ENCODE data around the gene SEMA4F. TPM values are rescaled to one million over a fixed set of nuclear protein-coding genes. Genes with fewer than 3 reads are reported as not detected.

The SEMA4F gene
- total RNA-seq, 1 donor from 2014 or later: 12.4 TPM

- Mint-ChIP-seq H3K27ac (ENCODE audit: unreplicated experiment) (no peak overlapping the region), H3K4me1 (peaks cover 10% of the 10 kb centered on the region), H3K27me3 (ENCODE audit: low read depth) (no peaks in the 10 kb centered on the region), H3K9me3 (peaks cover 6% of the 10 kb centered on the region), H3K36me3 (ENCODE audit: low read depth) (peaks cover 18% of the 10 kb centered on the region), H3K4me3 (no peak overlapping the region)
- DNase-seq (ENCODE audit: low read depth, low spot score): no peak
- TF ChIP-seq CTCF (conservative IDR thresholded peaks at IDR 0.05): no peak
Observed at GRCh38 chr2:74682501-74682900, 28.5 kb downstream of the SEMA4F start.

GRCh38 chr2:74685408-74685807, 31.4 kb downstream of the SEMA4F start:
- H3K4me1 Mint-ChIP-seq: no peaks in the 10 kb centered on the region
- TF ChIP-seq CTCF (conservative IDR thresholded peaks at IDR 0.05): no peak
- DNase-seq (ENCODE audit: low read depth, low spot score): no peak
- peaks cover 3% of the 10 kb centered on the region for H3K27me3 Mint-ChIP-seq (ENCODE audit: low read depth)
- no peak overlapping the region for H3K4me3 Mint-ChIP-seq
- no peak overlapping the region for H3K27ac Mint-ChIP-seq (ENCODE audit: unreplicated experiment)
- H3K9me3 Mint-ChIP-seq: peaks cover 6% of the 10 kb centered on the region
- peaks cover 9% of the 10 kb centered on the region for H3K36me3 Mint-ChIP-seq (ENCODE audit: low read depth)

DNA sequence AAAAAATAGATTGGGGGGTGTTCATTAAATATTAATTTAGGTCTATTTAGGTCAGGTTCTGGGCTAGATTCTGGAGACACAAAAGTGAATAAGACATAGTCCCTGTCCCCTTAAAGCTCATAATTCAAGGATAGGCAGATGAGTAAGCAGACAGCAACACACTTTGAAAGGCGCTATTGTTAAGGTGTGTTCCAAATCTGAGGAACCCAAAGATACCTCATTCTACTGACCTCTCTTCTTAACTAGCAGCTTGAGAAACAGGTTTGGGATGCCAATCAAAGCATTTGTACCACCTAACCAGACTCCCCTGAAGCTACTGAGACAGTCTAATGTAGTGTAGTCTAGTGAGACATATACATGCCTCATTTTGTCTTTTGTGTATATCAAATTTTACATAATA, 34.8 kb downstream of the SEMA4F start:
- no peak for TF ChIP-seq CTCF (conservative IDR thresholded peaks at IDR 0.05)
- DNase-seq (ENCODE audit: low read depth, low spot score): no peak
- Mint-ChIP-seq H3K4me3 (no peak overlapping the region), H3K27ac (ENCODE audit: unreplicated experiment) (no peak overlapping the region), H3K36me3 (ENCODE audit: low read depth) (peaks cover 6% of the 10 kb centered on the region), H3K4me1 (no peaks in the 10 kb centered on the region), H3K27me3 (ENCODE audit: low read depth) (peaks cover 6% of the 10 kb centered on the region), H3K9me3 (peaks cover 6% of the 10 kb centered on the region)

GRCh38 chr2:74689671-74690070, 35.6 kb downstream of the SEMA4F start:
- Mint-ChIP-seq H3K4me1 (no peaks in the 10 kb centered on the region), H3K27ac (ENCODE audit: unreplicated experiment) (no peak overlapping the region), H3K4me3 (no peak overlapping the region), H3K27me3 (ENCODE audit: low read depth) (peaks cover 9% of the 10 kb centered on the region), H3K9me3 (peaks cover 6% of the 10 kb centered on the region), H3K36me3 (ENCODE audit: low read depth) (peaks cover 6% of the 10 kb centered on the region)
- TF ChIP-seq CTCF (conservative IDR thresholded peaks at IDR 0.05): no peak
- DNase-seq (ENCODE audit: low read depth, low spot score): no peak

DNA sequence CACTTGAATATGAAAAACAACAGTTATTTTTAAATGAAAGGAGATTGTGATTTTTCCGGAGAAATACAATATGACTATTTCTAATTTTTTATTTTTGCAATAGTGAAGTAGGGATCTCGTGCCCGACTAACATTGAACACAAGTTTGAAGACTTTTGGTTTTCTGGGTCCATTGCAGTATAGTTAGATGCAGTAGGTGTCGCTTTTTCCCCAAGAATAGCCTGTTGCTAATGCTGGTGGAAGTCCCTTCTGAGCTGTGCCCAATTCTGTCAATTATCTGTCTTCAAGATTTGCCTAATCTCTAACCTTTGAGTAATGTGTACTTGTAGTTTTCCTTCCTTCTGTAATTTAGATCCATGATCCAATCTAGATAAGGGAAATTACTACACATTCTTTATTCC, 36.5 kb downstream of the SEMA4F start:
- peak; percentile 41 for DNase-seq (ENCODE audit: low read depth, low spot score)
- peaks cover under 1% of the 10 kb centered on the region for H3K36me3 Mint-ChIP-seq (ENCODE audit: low read depth)
- no peaks in the 10 kb centered on the region for H3K4me1 Mint-ChIP-seq

More for the DNA sequence above, 36.5 kb downstream of the SEMA4F start:
- Mint-ChIP-seq H3K27me3 (ENCODE audit: low read depth) (peaks cover 14% of the 10 kb centered on the region), H3K4me3 (no peak overlapping the region), H3K27ac (ENCODE audit: unreplicated experiment) (no peak overlapping the region), H3K9me3 (peaks cover under 1% of the 10 kb centered on the region)
- TF ChIP-seq CTCF (conservative IDR thresholded peaks at IDR 0.05): peak; percentile 83
